Prostate gland (tissue), 2 donors: ENCODE results near the gene FHIT.

ENCODE experiments used
- POLR2A ChIP-seq: fragments of 450-650 bp; IDR thresholded peaks from one replicate; pipeline ENCODE4 v1.6.1; 2016; ENCODE audit warnings: antibody characterized with exemption, mild to moderate bottlenecking
- TF ChIP-seq, protein P1 (sequence below), 4 experiments: fragments of 200-600 bp in 2 of 4; fragments of 450-650 bp in 2 of 4; sonication (generic) in 2 of 4; IDR thresholded peaks; 1 replicate in 3 of 4; 2 replicates in 1 of 4; pipeline ENCODE4 v1.5.1; 2016 to 2019; ENCODE audit warnings: antibody characterized with exemption in 4 of 4, mild to moderate bottlenecking in 2 of 4, moderate library complexity in 2 of 4

DNA sequence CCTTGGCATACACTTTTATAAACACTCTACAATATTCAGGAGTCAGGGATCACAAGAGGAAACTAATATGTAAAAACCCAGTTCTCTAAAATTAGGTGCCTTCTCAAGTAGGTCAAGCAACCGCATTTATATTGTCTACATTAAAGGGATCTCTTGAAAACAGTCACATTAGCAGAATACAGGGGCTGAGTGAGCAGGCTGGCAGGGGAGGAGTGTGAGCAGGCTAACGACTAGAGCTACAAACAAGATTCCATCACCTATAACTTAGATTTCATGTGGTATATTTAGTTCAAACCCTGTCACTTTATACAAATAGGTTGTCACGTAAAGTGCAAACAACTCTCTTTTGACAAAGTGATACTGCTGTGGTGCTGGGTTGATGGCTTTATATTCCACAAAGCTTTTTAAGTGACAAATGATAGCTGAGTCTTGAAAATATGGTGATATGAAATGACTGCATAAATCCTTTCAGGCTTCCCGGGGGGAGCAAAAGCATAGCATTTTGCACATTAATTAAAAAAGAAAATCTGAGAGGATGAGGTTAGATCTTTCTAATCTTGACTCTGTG, 937.9 kb downstream of the FHIT start:
- TF ChIP-seq POLR2A, result no peak
- TF ChIP-seq, protein P1, sequence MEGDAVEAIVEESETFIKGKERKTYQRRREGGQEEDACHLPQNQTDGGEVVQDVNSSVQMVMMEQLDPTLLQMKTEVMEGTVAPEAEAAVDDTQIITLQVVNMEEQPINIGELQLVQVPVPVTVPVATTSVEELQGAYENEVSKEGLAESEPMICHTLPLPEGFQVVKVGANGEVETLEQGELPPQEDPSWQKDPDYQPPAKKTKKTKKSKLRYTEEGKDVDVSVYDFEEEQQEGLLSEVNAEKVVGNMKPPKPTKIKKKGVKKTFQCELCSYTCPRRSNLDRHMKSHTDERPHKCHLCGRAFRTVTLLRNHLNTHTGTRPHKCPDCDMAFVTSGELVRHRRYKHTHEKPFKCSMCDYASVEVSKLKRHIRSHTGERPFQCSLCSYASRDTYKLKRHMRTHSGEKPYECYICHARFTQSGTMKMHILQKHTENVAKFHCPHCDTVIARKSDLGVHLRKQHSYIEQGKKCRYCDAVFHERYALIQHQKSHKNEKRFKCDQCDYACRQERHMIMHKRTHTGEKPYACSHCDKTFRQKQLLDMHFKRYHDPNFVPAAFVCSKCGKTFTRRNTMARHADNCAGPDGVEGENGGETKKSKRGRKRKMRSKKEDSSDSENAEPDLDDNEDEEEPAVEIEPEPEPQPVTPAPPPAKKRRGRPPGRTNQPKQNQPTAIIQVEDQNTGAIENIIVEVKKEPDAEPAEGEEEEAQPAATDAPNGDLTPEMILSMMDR (IDR thresholded peaks at IDR 0.05), result no peak
